Measurements from ENCODE around the gene UQCR10.

Gene UQCR10

DNA sequence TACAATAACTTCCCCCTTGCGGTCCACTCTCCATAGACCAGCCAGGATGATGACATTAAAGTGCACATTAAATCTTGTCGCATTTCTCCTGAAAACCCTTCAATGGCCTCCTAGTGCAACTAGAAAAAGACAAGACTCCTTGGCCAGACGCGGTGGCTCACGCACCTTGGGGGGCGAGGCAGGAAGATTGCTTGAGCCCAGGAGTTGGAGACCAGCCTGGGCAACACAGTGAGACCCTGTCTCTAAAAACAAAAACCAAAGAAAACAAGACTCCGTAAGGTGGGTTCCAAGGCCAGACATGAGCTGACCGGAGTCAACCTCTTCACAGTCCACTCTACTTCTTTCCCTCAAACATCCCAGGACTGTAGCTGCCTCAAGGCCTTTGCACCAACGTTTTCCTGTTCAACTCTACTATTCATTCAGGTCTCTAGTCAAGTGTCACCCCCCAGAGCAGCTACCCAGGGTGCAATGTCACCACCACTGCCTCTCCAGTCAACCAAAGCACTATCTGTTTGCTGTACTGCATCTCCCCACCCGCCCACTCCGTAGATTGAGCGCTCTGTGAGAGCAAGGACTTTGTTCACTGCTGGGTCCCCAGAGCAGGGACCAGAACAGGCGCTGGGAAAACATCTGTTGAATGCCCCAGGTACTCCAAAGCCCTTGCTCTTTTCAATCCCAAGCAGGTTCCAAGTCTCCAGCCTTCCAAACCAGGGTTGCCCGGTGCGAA, 1.1 kb upstream of the UQCR10 start:
- DNase-seq (ENCODE audit: low read depth) = no peak

DNA sequence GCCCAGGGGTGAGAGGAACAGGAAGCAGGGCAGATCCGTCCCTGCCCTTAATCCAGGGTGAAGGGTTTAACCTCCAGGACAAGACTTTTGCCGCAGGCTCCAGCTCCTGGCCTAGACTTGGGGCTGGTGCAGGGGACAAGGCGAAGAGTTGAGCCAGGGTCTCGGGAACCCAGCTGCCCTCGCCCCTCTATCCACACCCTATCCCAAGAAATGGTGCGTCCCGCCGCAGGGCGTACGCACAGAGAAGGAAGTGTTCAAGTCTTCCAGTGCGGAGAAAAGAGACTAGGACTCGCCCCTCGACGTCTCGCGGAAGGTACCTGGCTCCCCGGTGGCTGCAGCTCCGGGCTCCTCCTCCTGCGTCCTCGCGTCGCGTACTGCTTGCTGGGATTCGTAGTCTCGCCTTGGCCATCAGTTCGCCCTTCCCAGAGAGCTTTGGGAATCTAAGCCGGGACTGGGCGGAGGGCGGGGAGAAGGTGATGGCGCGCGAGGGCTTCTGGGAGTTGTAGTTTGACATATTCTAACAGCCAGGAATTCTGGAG, 468 bp upstream of the UQCR10 start, which contains the start of gene ZMAT5:
Gene ZMAT5, minus strand, starts transcription at position 376 of the 539 bp plus-strand sequence. CDS start 18,463 bp downstream, outside the sequence.
- DNase-seq (ENCODE audit: low read depth) = peak; percentile 98

DNA sequence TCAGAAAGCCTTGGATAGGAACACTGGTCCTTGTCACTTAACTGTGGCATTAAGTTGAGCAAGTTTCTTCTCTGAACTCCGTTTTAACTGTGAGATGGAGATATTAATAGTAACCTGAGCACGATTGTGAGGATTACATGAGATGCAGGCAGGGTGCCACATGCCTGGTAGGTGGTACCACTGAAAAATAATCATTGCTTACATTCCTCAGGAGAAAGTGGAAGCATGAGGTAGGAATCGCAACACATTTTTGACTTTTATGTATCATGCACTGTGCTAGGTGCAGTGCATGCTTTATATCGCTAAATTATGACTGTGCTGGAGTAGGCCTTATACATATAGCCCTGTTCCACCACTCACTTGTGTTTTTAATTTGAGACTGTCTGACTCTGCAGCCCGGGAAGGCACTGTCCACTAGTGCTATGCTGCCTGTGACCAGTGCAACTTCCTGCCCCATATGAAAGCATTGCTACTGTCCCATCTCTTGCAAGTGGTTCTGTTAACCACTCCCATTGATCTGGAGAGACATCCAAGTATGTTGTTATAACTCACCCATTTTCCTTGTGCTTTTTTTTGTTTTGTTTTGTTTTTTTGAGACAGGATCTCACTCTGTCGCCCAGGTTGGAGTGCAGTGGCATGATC, 1.0 kb downstream of the UQCR10 start:
- DNase-seq (ENCODE audit: low read depth) = no peak

DNA sequence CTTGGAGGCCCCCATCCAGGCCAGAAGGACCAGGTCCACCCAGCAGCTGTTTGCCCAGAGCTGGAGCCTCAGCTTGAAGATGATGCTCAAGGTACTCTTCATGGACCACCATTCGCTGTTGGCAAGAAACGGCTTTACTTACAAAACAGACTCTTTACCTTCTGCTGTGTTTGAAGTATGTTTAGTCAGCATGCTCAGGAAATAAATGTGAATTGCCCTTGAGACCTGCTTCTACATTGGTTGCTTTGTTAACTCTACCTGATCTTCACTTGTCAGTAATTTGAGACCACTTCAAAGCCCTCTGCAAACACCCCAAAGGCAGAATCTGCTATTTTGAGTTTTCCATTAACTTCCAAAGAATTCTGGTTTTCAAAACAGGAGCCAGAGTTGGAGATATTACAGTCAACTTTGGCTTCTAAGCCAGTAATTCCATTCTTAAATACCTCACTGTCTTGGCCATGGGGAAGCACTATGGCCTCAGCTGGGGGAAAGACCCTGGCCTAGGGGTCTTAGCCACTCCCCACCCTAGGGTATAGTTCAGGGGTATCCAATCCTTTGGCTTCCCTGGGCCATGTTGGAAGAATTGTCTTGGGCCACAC, 2.7 kb downstream of the UQCR10 start:
- DNase-seq (ENCODE audit: low read depth) = no peak

DNA sequence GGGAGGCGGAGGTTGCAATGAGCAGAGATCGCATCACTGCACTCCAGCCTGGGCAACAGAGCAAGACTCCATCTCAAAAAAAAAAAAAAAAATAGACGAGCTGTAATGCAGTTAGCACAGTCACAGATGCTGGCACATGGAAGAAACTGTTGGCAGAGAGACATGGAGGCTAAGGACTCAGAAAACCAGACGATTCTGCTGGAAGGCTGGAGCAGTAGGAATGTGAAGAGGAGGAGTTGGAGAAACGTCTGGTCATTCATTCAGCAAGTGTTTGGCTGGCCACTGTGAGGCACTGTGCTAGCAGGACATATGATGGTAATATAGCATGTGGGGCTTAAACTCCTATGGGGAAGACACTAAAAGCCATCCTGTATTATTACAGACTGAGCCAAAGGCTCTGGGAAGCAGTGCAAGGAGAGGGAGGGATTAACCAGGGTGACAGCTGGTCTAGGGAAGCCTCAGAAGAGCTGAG, 5.0 kb downstream of the UQCR10 start:
- DNase-seq (ENCODE audit: low read depth) = peak; percentile 75

DNA sequence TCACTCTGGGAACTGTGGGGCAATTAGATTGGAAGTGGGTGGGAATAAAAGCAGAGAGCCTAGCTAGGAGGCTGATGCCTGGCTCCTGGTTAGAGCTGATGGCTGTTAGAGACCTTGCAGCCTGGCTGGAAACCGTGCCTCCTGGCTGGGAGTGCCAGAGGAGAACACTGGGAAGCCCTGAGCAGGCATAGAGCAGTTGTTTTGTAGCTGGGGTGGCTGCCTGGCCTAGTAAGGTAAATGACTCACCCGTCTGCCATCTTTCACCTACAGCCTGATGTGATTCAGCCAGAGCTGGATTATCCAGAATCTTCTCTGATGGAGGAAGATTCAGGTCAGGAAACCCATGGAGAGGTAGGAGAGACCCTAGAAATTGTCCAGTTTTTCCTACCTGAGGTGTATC, 6.1 kb downstream of the UQCR10 start:
- peak; percentile 67 for DNase-seq (ENCODE audit: low read depth)

DNA sequence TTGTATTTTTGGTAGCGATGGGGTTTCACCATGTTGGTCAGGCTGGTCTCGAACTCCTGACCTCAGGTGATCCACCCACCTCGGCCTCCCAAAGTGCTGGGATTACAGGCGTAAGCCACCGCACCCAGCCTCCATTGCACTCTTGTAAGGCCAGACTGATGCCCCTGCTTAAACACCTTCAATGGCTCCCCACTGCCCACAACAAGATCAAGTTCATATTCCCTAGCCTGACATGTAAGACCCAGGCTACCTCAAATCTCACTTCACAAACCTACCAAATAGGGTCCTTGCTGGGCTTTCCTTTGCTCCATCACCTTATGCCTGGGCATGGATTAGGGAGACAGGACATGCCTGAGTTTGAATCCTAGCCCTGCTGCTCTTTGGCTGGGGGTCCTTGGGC, 13.1 kb downstream of the UQCR10 start:
- no peak for DNase-seq (ENCODE audit: low read depth)

DNA sequence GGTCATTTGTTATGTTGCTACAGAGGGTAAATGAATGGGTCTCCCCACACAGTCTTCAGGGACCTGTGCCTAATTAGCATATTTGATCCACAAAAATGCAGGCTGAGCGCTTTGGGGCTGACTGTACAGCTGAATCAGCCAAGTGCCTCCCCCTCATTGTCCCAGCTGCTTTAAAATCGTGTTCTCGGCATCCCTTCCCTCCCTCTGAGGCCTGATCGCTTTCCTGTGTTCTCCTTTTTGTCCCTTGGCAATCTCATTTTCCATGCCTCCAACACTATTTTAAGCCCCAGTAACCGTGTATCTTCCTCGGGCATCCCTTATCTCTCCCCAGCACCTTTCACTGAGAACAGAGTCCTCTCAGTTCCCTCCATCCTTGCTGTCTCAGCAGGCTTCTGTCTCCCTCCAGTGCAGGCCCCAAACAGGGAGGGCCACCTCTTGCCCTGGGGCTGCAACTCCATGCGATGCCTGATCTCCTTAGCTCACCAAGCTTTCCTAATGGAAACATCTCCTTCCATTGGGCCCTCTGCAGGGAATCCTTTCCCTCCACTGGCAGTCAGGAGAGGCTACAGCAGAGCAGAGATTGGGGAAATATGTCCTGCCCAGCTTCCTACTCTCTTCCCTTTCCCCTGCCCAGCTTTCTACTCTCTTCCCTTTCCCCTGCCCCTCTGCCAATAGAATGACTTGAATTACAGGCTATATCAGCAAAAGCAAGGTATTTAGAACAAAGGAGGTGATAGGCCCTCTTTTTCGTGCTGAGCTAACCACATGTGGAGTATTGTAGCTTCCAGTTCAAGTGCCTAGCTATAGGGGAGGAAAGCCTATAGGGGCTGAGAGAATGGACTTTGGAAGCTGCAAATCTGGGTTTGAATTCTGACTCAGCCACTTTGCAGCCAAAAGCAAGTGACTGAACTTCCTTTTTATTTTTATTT, 13.8 kb downstream of the UQCR10 start:
- DNase-seq (ENCODE audit: low read depth) = peak; percentile 87

DNA sequence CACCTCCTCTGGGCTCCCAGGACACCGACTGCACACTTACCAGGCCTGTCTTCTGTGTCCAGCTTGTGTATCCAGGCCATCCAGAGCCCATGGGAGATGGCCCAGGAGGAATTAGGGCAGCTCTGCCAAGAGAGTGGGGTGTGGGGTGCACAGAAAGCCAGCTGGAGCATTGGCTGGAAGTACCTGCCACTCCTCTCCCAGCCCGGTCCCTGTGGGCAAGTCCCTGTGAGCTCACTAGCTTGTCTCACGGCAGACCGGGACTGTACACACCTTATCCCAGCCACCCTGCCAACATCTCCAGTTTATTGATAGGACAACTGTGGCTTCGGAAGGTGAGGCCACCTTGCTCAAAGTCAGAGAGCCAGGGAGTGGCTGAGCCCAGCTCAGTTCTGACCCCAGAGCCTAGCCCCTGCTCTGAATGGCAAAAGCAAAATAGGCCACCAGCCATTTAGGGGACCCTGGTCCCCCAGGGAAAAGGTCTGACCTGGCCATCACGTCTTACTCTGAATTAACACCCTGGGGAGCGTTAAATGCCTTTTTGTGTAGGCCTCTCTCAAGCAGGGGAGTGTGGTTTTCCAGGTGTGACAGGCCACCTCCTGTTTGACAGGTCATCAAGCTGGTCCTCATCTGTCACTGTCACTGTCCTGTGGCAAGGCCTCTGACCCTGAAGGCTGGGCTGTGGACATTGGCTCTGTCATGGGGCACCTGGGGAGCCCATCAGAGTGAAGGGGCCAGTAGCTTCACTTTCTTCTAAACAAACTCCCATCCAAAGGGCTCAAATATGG, 15.1 kb downstream of the UQCR10 start:
- peak; percentile 33 for DNase-seq (ENCODE audit: low read depth)

DNA sequence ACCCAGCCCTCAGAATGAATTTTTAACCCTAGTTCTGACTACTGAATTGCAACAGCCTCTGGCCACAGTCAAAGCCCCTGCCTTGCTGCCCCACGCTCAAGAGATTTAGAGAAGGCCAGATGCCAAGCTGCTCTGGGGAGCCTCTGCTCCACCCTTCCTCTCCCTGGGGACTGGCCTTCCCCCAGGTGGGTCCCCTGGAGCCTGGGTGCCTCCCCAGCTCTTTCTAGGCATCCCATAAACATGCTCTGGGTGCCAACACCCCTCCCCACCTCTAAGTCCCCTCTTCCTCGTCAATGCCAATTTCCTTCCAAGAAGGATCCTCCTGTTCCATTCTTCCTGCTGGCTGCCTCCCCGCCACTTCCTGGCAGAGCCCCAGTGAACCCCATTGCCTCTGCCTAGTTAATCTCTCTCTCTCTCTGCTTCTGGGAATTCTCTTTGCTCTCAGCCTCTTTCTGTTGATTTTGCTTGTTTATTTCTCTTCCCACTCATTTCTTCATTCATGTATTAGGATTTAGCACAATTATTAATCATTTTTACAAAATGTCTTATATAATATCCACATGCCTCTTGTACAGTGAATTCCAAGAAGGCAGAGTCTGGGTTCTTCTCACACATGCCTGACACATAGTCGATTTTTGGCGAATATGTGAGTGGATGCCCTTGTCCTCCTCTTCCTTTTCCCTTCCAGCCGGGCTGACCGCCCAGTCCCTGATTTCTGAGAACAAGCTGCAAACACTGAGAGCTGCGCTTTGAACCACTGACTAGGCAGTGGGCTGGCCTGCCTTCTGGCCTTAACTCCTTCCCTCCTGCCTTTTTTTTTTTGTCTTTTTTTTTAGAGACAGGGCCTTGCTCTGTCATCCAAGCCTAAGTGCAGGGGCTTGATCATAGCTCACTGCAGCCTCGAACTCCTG, 17.5 kb downstream of the UQCR10 start:
- DNase-seq (ENCODE audit: low read depth) = peak; percentile 40

DNA sequence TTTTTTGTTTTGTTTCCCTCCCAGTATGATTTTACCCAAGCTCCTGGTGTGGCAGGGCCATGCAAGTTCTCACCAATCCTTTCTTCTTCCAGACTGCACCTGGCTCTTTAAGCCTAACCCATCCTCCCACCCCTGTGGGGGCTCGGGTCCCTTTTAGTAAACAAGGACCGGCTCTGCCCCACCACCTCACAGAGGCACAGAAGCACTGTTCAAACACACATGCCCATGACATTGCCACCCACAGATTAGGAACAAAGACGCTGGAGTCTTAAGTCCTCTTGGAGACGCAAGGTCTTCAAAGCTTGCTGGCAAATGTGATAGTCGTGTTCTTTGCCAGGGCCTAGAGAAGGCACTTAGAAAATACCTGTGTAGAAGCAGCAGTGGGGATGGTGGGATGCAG, 18.9 kb downstream of the UQCR10 start:
- no peak for DNase-seq (ENCODE audit: low read depth)

DNA sequence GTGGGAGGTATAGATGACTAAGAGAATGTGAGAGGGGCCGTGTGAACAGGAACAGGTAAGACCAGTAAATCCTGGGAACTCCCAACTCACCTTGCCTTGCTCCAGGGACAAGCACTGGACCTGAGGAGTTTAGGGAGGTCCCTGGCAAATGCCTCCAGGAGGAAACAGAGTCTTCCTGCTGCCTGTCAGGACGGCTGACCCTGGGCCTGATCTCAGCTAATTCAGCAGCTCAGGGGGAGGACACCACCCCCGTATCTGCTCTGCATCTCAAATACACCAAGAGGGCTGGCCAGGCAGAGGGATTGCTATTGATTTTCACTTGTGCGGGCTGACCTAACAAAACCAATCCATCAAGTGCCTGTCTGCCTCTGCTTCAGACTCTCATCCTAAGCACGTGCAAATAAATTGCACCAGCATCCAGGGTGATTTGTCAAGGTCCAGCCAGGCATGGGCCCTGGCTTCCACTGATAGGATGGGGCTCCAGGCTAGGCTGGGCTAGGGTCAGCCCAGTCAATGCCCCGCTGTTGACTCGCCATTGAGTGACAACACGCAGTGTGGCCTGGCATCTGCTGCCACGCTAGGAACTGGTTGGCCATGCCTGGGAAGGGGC, 20.3 kb downstream of the UQCR10 start:
- DNase-seq (ENCODE audit: low read depth) = no peak

DNA sequence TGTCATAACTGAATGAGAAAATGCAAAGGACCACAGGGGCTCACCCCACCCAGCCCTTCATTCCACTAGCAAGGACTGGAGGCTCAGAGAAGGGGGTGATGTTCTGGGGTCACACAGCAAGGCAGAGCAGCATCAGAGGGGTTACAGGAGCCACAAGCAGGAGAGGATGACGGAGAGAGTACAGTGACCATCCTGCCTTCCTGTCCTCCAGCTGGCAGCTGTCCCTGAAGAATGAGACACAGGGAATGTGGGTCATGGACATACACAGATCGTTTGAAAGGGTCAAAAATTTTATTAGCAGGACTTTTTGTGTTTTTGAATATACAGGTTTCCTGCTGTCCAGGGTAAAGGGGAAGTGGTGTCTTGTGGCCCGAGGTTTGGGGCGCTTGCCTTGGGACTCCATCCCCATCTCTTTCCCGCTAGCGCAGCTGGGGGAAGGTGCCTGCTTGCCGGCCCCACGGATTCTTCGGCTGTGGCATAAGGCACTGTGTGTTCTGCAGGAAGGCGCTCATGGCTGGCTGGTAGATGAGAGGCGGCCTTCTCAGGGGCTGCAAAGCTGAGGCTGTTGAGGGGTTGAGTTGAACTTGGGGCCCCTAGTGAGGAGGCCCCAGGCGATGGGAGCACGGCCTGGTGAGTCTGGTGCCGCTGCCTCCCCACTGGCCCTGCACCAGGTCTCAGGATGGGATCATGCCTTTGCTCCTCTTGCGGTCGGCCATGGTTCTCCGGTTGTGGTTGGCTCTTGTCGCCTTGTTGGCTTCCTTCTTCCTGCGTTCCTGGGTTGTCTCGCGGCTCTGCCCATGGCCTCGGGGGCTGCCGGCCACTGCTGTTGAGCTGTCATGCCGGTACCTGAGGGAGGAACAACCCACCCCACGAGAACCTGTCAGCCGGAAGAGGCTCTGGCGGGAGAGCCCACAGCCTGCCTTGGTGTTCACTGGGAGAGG, 21.4 kb downstream of the UQCR10 start:
- DNase-seq (ENCODE audit: low read depth) = no peak

DNA sequence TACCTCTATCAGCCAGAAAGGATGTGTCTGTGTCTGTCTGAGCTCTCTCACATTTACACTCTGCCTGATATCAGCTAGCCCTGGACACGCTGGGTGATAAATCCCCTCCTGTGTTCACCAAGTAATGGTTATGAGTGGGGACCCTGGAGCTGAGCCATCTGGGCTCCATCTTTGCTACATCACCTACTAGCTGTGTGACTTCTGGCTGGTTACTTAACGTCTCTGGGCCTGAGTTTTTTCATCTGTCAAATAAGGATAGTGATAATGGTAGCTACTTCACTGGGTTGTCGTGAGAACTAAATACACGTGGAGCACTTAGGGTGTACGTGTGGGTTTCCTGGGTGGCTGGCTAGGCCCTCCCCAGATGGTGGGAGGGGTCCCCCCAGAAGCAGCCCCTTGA, 22.9 kb downstream of the UQCR10 start:
- DNase-seq (ENCODE audit: low read depth) = no peak

DNA sequence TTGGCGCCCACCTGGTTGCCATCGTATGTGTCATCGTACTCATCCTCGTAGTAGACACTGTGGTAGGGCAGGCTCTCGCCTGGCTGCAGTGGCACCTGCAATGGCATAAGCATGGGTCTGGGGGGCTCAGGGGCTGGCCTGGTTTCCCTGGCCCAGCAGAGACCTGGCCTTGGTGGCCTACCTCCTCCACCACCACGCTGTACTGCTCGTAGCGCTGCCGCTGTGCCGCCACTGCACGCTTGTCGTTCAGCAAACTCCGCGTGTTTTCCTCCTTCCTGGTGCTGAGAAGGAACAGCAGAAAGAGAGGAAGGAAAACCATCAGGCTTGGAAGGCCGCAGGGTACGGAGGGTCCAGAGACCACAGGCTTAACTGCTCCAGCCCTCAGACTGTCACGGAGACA, 26.2 kb downstream of the UQCR10 start:
- no peak for DNase-seq (ENCODE audit: low read depth)

DNA sequence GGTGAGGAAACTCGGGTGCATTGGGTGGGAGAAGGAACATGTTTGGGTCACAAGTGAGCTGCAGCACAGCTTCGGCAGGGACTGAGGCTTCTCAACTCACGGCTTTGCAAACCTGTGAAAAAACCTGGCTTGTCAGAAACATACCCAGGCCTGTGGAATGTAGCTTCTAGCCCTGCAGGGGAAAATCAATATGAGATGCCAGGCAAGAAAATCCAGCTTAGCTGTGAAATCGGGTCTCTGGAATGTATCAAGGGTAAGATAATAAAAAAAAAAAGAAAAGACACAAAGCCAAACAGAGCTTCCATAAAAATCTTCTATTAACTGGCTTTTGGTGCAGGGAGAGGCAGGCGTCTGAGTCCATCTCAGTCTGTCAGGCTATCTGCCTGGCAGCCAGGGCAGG, 28.5 kb downstream of the UQCR10 start:
- DNase-seq (ENCODE audit: low read depth) = no peak

DNA sequence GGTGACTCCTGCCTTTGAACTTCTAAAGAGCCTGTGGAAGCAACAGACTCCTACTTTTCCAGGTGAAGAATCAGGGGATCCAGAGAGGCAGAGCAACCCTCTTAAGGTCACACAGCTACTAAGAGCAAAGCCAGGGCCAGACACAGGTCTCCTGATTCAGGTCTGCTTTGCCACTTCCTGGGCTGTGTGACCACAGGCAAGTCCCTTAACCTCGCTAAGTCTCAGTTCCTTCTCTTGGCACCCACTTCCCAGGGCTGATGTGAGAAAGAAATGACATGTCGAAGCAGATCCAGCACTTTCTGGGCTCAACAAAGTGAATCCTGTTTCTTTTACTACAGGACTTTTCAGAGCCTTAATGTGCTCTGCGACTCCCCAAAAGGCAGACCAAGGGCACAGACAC, 30.2 kb downstream of the UQCR10 start:
- DNase-seq (ENCODE audit: low read depth) = no peak

DNA sequence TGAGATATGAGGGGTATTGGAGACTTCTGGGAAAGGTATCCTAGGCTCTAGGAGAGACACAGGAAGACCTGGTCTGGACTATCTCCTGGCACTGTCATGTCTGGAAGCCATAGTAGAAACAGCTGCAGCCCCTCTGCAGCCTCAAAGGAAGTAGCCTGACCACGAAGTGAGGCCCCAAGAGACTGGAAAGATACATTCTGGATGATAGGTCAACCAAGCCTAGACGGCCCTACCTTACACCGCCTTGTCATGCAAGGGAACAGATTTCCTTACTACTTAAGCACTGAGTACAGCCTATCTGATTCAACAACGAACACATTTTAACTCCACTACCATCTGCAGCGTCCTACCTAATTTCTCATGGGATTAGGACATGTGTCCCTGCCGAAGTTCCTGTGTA, 31.1 kb downstream of the UQCR10 start:
- DNase-seq (ENCODE audit: low read depth) = no peak

Data from iris pigment epithelial cell (primary cell).